K562 (cell line): Measurements from ENCODE around the gene ZP1. TPM values are rescaled to one million over a fixed set of nuclear protein-coding genes. Genes with fewer than 3 reads are reported as not detected.

Experiments
- BHLHE40 ChIP-seq: IDR thresholded peaks from 2 replicates; pipeline ENCODE4 v1.6.1; 2011; ENCODE audit warnings: low read length, improper control_type of control experiment
- GATAD2B ChIP-seq: fragments of 450-650 bp; IDR thresholded peaks from 2 replicates; pipeline ENCODE4 v1.6.1; 2017; ENCODE audit warnings: mild to moderate bottlenecking, borderline replicate concordance
- HSF4 ChIP-seq: fragments of 250-450 bp; sonication (Bioruptor Pico); IDR thresholded peaks from 2 replicates; pipeline ENCODE4 v2.1.2; 2022; ENCODE audit warnings: mild to moderate bottlenecking, moderate library complexity, borderline replicate concordance
- ILF3 ChIP-seq: fragments of 450-650 bp; IDR thresholded peaks from 2 replicates; pipeline ENCODE4 v1.6.1; 2018; ENCODE audit warnings: antibody characterized with exemption, mild to moderate bottlenecking, moderate library complexity, borderline replicate concordance
- KLF16 ChIP-seq: IDR thresholded peaks from 2 replicates; pipeline ENCODE4 v1.6.1; 2016; ENCODE audit warnings: antibody characterized with exemption
- NFXL1 ChIP-seq: fragments of 450-650 bp; formaldehyde crosslinking; IDR thresholded peaks from 2 replicates; pipeline ENCODE4 v1.4.0; 2021; ENCODE audit warnings: mild to moderate bottlenecking
- PML ChIP-seq: IDR thresholded peaks from 2 replicates; pipeline ENCODE4 v1.6.1; 2012; ENCODE audit warnings: low read length, inconsistent platforms
- SAFB ChIP-seq: fragments of 200-400 bp; formaldehyde crosslinking; IDR thresholded peaks from 2 replicates; pipeline ENCODE4 v1.6.1; 2017; ENCODE audit warnings: low read depth, low read length, borderline replicate concordance
- ZNF197 ChIP-seq: fragments of 200-800 bp; sonication (Bioruptor generic); IDR thresholded peaks from 2 replicates; pipeline ENCODE4 v1.6.1; 2016; ENCODE audit warnings: low read depth, missing genetic modification characterization, missing compliant biosample characterization
- ZNF263 ChIP-seq: sonication (generic); formaldehyde crosslinking; IDR thresholded peaks from 2 replicates; pipeline ENCODE4 v1.8.0; 2022; ENCODE audit warnings: mild to moderate bottlenecking, missing genetic modification reagents, borderline replicate concordance
- ZNF668 ChIP-seq: fragments of 250-450 bp; sonication (Bioruptor Pico); IDR thresholded peaks from 2 replicates; pipeline ENCODE4 v1.8.0; 2022; ENCODE audit warnings: mild to moderate bottlenecking, inconsistent platforms
- ZNF76 ChIP-seq: fragments of 250-450 bp; sonication (Bioruptor Pico); IDR thresholded peaks from 2 replicates; pipeline ENCODE4 v1.4.0; 2020; ENCODE audit warnings: mild to moderate bottlenecking, moderate library complexity, borderline replicate concordance
- ZNF780A ChIP-seq: fragments of 250-450 bp; sonication (Bioruptor Pico); IDR thresholded peaks from 2 replicates; pipeline ENCODE4 v1.5.0; 2021; ENCODE audit warnings: mild to moderate bottlenecking
- polyA plus RNA-seq, 8 experiments: library from polyadenylated mRNA; depleted of rRNA in 4 of 8; stranded (reverse) in 5 of 8; unstranded in 3 of 8; fragments of >200 nt; fragmentation: Nextera tagmentation in 2 of 8; fragmentation: Illumina TruSeq in 1 of 8; extraction: Ambion mirVana in 2 of 8; extraction: Trizol in 1 of 8; gene quantifications; 2 replicates each; pipeline versions ENCODE4 v1.2.1 to v1.2.3, GENCODE V29; 2011 to 2014; ENCODE audit warnings: inconsistent platforms in 1 of 8, missing spikeins in 1 of 8
- total RNA-seq, 7 experiments: library from RNA; depleted of rRNA in 6 of 7; stranded (reverse); fragments of >200 nt in 6 of 7; fragmentation: Illumina TruSeq in 2 of 7; extraction: Trizol in 2 of 7; gene quantifications; 2 replicates each; pipeline versions ENCODE4 v1.2.1 to v1.2.3, GENCODE V29; 2011 to 2021; ENCODE audit warnings: low replicate concordance in 1 of 7
- TF ChIP-seq, protein P1 (sequence below): sonication (generic); formaldehyde crosslinking; IDR thresholded peaks from 2 replicates; pipeline ENCODE4 v1.8.1; 2023; ENCODE audit warnings: mild to moderate bottlenecking, missing genetic modification reagents
- TF ChIP-seq, protein P2 (sequence below), 2 experiments: fragments of 450-650 bp; conservative IDR thresholded peaks; 2 replicates each; pipeline ENCODE4 v1.6.1; 2017; ENCODE audit warnings: mild to moderate bottlenecking in 2 of 2, moderate library complexity in 2 of 2
- TF ChIP-seq, protein P3 (sequence below), 2 experiments: fragments of 150-350 bp in 1 of 2; IDR thresholded peaks; 2 replicates each; pipeline ENCODE4 v1.6.1; 2012 to 2016; ENCODE audit warnings: low read depth in 2 of 2, low read length in 2 of 2, mild to moderate bottlenecking in 1 of 2, moderate library complexity in 1 of 2
- TF ChIP-seq, protein P4 (sequence below): fragments of 250-450 bp; sonication (Bioruptor Pico); IDR thresholded peaks from 2 replicates; pipeline ENCODE4 v1.8.0; 2022; ENCODE audit warnings: inconsistent platforms, mild to moderate bottlenecking, moderate library complexity, borderline replicate concordance
- TF ChIP-seq, protein P5 (sequence below): sonication (generic); formaldehyde crosslinking; IDR thresholded peaks from 2 replicates; pipeline ENCODE4 v1.8.0; 2022; ENCODE audit warnings: missing genetic modification reagents, mild to moderate bottlenecking, borderline replicate concordance

Gene ZP1
- total and polyA plus RNA-seq, 9 of the 15 experiments (the other 6 are each of a cell fraction or from before 2014, with no cell fraction given) = 0.11 to 0.15 TPM; not detected in 7

DNA sequence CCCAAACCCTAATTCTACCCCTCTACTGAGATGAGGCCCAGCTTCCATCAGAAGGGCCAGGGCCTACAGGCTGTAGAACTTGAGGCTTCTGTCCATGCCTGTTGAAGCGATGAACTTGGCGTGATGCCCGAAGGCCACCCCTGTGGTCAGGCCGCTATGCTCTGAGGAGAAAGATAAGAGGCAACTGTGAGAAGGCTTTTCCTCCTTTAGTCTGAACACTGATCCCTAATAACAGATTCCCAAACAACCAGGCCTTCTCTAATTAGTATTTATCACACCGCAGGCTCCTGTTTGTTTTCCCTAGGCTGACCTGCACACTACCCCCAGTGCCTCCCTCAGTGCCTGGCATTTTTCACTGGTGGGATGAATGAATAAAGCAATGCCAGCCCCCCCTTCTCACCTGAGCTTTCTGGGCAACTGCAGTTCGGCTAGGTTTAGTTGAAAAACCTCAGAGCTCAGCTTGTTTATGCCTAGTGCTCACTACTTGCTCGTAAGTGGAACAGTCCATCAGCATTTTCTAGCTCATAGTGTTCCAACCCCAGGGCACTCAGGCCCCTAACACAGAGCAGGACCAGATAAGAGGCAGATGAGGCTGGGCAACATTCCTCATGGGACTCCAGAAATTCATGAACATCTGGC, 23.9 kb downstream of the ZP1 start (continued):
- no peak for TF ChIP-seq ZNF76 (CRISPR knock-in tag)
- TF ChIP-seq GATAD2B = 0 out of 2 replicates have a peak, but pooled peaks have one; percentile 53
- no peak for TF ChIP-seq SAFB
- TF ChIP-seq, protein P1, sequence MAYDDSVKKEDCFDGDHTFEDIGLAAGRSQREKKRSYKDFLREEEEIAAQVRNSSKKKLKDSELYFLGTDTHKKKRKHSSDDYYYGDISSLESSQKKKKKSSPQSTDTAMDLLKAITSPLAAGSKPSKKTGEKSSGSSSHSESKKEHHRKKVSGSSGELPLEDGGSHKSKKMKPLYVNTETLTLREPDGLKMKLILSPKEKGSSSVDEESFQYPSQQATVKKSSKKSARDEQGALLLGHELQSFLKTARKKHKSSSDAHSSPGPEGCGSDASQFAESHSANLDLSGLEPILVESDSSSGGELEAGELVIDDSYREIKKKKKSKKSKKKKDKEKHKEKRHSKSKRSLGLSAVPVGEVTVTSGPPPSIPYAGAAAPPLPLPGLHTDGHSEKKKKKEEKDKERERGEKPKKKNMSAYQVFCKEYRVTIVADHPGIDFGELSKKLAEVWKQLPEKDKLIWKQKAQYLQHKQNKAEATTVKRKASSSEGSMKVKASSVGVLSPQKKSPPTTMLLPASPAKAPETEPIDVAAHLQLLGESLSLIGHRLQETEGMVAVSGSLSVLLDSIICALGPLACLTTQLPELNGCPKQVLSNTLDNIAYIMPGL (CRISPR knock-in tag) = no peak
- TF ChIP-seq, protein P2, sequence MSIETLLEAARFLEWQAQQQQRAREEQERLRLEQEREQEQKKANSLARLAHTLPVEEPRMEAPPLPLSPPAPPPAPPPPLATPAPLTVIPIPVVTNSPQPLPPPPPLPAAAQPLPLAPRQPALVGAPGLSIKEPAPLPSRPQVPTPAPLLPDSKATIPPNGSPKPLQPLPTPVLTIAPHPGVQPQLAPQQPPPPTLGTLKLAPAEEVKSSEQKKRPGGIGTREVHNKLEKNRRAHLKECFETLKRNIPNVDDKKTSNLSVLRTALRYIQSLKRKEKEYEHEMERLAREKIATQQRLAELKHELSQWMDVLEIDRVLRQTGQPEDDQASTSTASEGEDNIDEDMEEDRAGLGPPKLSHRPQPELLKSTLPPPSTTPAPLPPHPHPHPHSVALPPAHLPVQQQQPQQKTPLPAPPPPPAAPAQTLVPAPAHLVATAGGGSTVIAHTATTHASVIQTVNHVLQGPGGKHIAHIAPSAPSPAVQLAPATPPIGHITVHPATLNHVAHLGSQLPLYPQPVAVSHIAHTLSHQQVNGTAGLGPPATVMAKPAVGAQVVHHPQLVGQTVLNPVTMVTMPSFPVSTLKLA (conservative IDR thresholded peaks at IDR 0.05) = no peak
- TF ChIP-seq, protein P3, sequence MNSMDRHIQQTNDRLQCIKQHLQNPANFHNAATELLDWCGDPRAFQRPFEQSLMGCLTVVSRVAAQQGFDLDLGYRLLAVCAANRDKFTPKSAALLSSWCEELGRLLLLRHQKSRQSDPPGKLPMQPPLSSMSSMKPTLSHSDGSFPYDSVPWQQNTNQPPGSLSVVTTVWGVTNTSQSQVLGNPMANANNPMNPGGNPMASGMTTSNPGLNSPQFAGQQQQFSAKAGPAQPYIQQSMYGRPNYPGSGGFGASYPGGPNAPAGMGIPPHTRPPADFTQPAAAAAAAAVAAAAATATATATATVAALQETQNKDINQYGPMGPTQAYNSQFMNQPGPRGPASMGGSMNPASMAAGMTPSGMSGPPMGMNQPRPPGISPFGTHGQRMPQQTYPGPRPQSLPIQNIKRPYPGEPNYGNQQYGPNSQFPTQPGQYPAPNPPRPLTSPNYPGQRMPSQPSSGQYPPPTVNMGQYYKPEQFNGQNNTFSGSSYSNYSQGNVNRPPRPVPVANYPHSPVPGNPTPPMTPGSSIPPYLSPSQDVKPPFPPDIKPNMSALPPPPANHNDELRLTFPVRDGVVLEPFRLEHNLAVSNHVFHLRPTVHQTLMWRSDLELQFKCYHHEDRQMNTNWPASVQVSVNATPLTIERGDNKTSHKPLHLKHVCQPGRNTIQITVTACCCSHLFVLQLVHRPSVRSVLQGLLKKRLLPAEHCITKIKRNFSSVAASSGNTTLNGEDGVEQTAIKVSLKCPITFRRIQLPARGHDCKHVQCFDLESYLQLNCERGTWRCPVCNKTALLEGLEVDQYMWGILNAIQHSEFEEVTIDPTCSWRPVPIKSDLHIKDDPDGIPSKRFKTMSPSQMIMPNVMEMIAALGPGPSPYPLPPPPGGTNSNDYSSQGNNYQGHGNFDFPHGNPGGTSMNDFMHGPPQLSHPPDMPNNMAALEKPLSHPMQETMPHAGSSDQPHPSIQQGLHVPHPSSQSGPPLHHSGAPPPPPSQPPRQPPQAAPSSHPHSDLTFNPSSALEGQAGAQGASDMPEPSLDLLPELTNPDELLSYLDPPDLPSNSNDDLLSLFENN (IDR thresholded peaks at IDR 0.05; ENCODE audit: low read depth in 2 of 2, low read length in 2 of 2) = 0 out of 4 replicates have a peak, but pooled peaks of 1 of the 2 experiments have one; percentile 33
- TF ChIP-seq BHLHE40 = peak; percentile 70
- no peak for TF ChIP-seq ZNF197 (CRISPR knock-in tag)
- TF ChIP-seq ZNF263 (CRISPR knock-in tag) = no peak
- 0 out of 2 replicates have a peak, but pooled peaks have one; percentile 62 for TF ChIP-seq ILF3
- no peak; the same call in 1 of the 2 replicates for TF ChIP-seq PML
- TF ChIP-seq KLF16 = 0 out of 2 replicates have a peak, but pooled peaks have one; percentile 44
- TF ChIP-seq, protein P4, sequence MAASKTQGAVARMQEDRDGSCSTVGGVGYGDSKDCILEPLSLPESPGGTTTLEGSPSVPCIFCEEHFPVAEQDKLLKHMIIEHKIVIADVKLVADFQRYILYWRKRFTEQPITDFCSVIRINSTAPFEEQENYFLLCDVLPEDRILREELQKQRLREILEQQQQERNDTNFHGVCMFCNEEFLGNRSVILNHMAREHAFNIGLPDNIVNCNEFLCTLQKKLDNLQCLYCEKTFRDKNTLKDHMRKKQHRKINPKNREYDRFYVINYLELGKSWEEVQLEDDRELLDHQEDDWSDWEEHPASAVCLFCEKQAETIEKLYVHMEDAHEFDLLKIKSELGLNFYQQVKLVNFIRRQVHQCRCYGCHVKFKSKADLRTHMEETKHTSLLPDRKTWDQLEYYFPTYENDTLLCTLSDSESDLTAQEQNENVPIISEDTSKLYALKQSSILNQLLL (CRISPR knock-in tag) = no peak
- no peak for TF ChIP-seq ZNF668 (CRISPR knock-in tag)
- no peak for TF ChIP-seq NFXL1 (CRISPR knock-in tag)
- TF ChIP-seq, protein P5, sequence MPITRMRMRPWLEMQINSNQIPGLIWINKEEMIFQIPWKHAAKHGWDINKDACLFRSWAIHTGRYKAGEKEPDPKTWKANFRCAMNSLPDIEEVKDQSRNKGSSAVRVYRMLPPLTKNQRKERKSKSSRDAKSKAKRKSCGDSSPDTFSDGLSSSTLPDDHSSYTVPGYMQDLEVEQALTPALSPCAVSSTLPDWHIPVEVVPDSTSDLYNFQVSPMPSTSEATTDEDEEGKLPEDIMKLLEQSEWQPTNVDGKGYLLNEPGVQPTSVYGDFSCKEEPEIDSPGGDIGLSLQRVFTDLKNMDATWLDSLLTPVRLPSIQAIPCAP (CRISPR knock-in tag) = no peak
- TF ChIP-seq ZNF780A (CRISPR knock-in tag) = no peak
- no peak for TF ChIP-seq HSF4
